Measurements from ENCODE around the gene RALGPS1.
A peak's percentile ranks its signal among the peaks of the same experiment; 100 is the strongest.

RALGPS1 gene

DNA sequence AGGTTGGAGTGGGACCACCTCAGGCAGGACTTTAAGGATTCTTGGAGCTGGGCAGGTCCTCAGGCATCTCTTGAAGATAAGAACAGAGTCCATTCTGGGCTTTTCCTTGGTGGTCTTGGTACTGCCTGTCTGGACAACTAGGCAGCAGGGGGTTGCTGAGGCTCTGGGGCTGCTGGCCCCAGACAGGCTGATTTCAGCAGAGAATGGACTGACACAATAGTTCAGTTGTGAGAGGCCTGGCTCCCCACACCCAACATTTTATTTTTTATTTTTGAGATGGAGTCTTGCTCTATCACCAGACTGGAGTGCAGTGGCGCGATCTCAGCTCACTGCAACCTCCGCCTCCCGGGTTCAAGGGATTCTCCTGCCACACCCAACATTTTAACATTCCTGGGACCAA, 203.2 kb downstream of the RALGPS1 start:
- H3K4me3 Mint-ChIP-seq = no peak overlapping the region
- peaks cover 43% of the 10 kb centered on the region for H3K27me3 Mint-ChIP-seq
- no peak overlapping the region for H3K27ac Mint-ChIP-seq
- H3K4me1 Mint-ChIP-seq (ENCODE audit: low read depth) = peaks cover 17% of the 10 kb centered on the region
- intact Hi-C loops (cut with micrococcal nuclease) = no loop called here
- no peaks in the 10 kb centered on the region for H3K9me3 Mint-ChIP-seq
- H3K36me3 Mint-ChIP-seq (ENCODE audit: low read depth) = no peaks in the 10 kb centered on the region

DNA sequence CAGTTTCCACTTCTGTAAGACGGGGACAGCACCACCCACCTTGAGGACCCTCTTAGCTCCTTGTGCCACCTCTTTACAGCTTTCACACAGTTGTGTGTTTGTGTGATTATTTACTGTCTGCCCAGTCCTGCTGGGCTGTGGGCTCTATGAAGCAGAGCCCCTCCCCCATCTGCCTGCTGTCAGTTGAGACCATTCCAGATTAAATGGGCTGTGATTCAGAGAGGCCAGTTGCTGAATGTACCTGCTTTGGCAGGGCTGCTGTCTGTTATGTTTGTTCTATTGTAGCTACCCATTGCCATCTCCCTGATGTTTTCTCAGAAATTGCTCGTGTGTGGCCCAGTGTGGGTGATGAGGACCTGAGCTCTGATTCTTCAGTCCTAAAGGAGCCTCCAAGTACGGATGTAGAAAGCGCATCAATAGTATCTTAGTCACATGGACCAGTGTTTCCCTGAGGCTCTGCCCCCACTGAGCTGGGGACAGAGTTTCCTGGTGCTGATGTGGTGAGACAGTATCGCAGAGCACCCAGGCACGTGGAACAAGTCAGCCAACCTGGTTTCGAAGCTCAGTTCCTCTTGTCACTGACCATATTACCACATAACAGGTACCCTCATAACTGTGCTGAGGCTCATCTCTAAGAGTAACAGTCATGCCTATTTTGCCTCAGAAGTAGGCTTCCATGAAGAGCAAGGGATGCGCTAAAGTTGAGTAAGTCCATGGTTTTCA, 204.2 kb downstream of the RALGPS1 start:
- no peak overlapping the region for H3K27ac Mint-ChIP-seq
- H3K27me3 Mint-ChIP-seq = peaks cover 52% of the 10 kb centered on the region
- H3K4me1 Mint-ChIP-seq (ENCODE audit: low read depth) = peaks cover 22% of the 10 kb centered on the region
- intact Hi-C loops (cut with micrococcal nuclease) = no loop called here
- H3K4me3 Mint-ChIP-seq = no peak overlapping the region
- H3K9me3 Mint-ChIP-seq = no peaks in the 10 kb centered on the region
- H3K36me3 Mint-ChIP-seq (ENCODE audit: low read depth) = no peaks in the 10 kb centered on the region

DNA sequence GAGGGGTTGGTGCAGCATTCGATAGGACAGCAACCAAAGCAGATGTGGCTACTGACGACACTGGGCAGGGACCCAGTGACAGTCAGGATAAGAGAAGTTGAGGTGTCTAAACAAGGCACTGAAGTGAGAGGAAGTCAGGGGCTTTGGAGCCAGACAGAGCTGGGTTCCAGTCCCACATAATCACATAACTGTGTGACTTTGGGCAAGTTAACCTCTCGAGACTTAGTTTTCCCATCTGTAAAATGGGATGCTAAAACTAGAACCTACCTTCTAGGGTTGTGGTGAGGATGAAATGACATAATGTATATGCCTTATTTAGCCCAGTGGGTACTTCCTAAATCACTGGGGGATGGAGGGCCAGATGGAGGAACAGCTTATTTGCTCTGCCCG, 204.7 kb downstream of the RALGPS1 start:
- no peaks in the 10 kb centered on the region for H3K36me3 Mint-ChIP-seq (ENCODE audit: low read depth)
- peaks cover 22% of the 10 kb centered on the region for H3K4me1 Mint-ChIP-seq (ENCODE audit: low read depth)
- H3K27me3 Mint-ChIP-seq = peaks cover 58% of the 10 kb centered on the region
- H3K27ac Mint-ChIP-seq = no peak overlapping the region
- intact Hi-C loops (cut with micrococcal nuclease) = no loop called here
- H3K9me3 Mint-ChIP-seq = no peaks in the 10 kb centered on the region
- H3K4me3 Mint-ChIP-seq = no peak overlapping the region

DNA sequence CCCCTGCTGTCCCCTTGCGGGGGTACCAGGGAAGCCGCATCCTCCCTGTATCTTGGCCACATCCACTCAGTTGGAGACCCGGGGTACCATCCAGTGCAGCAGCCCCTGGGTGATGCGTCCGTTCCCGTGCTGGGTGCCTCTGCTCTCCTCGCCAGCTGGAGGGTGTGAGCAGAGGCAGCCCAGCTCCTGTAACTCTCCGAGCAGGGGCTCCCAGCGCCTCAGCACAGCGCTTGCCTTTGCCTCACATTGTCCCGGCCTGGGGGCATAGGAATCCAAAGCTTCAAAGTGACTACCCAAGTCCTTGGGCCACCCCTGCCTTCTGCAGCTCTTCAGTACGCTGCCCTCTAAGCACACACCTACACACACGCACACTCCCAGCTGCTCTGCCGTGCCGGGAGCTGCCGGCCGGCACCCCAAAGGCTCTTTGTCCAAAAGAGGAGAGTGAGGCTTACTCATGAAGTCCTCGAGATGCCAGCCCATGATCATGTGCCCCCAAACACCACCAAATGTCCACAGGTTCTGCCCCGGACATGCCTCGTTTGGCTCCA, 207.1 kb downstream of the RALGPS1 start:
- H3K27ac Mint-ChIP-seq = no peak overlapping the region
- H3K27me3 Mint-ChIP-seq = peaks cover 76% of the 10 kb centered on the region
- no peaks in the 10 kb centered on the region for H3K36me3 Mint-ChIP-seq (ENCODE audit: low read depth)
- H3K9me3 Mint-ChIP-seq = no peaks in the 10 kb centered on the region
- intact Hi-C loops (cut with micrococcal nuclease) = no loop called here
- H3K4me1 Mint-ChIP-seq (ENCODE audit: low read depth) = peaks cover 29% of the 10 kb centered on the region
- H3K4me3 Mint-ChIP-seq = no peak overlapping the region

DNA sequence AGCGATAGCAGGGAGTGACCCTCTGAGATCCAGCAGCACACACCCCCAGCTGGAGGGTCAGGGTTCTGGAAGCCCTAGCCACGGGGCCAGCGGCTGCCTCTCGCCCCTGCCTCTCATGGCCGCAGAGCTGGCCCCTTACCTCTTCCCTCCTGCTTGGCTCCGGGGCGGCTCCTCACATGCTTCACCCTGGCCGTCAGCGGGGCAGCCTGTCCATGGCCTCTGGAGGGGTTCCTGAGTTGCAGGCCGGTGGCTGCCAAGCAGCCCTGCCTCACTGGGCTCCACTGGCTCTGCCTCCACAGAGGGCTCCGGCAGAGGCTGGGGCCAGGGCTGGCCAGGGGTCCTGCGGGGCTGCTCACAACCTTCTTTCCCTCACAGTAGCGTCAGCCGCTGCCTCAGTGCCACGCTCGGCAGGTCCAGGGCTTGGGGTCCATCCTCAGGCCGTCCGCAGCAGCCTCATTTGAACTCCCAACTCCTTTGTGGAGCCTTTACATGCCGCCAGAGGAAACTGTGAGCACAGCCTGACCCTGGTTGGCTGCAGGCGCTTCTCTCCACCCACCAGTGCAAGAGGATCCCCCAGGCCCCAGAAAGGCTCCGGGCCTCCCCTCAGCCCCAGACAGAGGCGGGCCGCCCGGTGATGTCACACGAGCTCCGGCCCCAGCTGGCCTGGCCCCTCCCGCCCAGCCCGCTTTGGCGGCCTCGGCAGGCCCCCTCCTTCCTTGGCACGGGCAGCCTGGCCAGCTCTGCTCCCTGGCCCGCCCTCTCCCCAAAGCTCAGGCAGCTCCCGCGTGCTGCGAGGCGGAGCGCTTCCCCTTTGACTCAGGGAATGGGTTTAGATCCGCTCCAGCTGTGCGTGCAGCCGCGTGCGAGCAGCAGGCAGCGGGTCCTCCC, 207.8 kb downstream of the RALGPS1 start, which contains the start of gene ANGPTL2:
Gene ANGPTL2, minus strand, starts transcription at position 460 of the 888 bp plus-strand sequence. CDS start 13,904 bp downstream, outside the sequence.
- peaks cover 81% of the 10 kb centered on the region for H3K27me3 Mint-ChIP-seq
- H3K36me3 Mint-ChIP-seq (ENCODE audit: low read depth) = no peaks in the 10 kb centered on the region
- H3K27ac Mint-ChIP-seq = peak within 1 kb of the TSS; percentile 63
- peaks cover 29% of the 10 kb centered on the region for H3K4me1 Mint-ChIP-seq (ENCODE audit: low read depth)
- intact Hi-C loops (cut with micrococcal nuclease) = no loop called here
- no peaks in the 10 kb centered on the region for H3K9me3 Mint-ChIP-seq
- peak within 1 kb of the TSS; percentile 58 for H3K4me3 Mint-ChIP-seq

DNA sequence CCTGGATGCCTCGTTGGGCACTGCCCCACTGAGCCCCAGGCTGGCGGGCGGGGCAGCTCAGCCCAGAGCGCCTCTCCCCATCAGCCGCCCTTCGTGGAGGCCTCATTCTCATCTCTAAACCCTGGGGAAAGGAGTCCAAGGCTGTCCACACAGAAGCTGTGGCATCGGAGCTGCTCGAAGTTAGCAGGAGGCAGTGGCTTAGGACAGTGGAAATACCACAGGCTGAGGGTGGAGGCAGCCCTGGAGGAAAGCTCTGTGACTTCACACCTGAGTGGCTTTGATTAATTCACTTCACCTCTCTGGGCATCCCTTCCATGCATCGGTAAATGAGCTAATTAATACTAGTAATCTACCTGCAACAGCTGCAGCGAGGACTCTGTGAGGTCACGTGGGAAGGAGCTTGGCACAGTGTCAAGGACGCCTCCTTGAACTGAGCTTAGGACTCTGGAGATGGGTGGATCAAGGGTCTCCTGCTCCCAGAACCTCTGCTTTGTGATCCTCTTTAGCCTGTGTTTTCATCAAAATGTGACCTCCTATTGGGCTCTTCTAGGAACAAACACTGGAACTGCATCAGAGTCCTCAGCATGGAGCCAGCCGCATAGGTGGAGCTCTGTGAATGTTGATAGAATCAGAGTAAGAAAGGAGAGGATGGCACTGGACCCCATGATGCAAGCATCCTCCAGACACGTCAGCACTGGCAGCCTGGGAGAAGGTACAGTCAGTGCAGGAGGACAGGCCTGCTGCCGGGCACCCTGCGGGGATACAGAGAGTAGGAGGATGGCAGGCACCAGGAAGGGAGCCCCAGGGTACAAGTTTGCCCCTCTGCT, 208.7 kb downstream of the RALGPS1 start:
- Mint-ChIP-seq H3K27ac (peak overlapping the region; percentile 63), H3K9me3 (no peaks in the 10 kb centered on the region), H3K4me3 (peak overlapping the region; percentile 58), H3K27me3 (peaks cover 81% of the 10 kb centered on the region), H3K36me3 (ENCODE audit: low read depth) (no peaks in the 10 kb centered on the region), H3K4me1 (ENCODE audit: low read depth) (peaks cover 29% of the 10 kb centered on the region)
- intact Hi-C loops (cut with micrococcal nuclease) = no loop called here

DNA sequence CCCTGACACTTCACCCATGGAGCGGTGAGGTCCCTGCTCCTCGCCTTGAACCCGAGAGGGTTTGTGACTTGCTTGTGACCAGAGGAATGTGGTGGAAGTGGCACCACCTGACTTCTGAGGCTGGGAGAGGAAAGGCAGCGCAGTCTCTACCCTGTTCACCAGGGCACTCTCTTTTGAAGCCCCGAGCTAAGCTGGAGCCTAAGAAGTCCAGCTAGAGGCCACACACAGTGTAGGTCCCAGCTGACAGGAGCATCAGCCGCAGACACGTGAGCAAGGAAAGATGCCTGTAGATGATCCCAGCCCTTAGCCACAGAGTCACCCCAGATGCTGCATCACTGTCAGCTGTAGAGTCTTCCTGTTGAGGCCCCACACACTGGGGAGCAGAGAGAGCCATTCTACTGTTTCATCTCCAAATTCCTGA, 209.5 kb downstream of the RALGPS1 start:
- H3K9me3 Mint-ChIP-seq = no peaks in the 10 kb centered on the region
- H3K36me3 Mint-ChIP-seq (ENCODE audit: low read depth) = no peaks in the 10 kb centered on the region
- no peak overlapping the region for H3K27ac Mint-ChIP-seq
- intact Hi-C loops (cut with micrococcal nuclease) = no loop called here
- H3K4me3 Mint-ChIP-seq = no peak overlapping the region
- H3K27me3 Mint-ChIP-seq = peaks cover 76% of the 10 kb centered on the region
- H3K4me1 Mint-ChIP-seq (ENCODE audit: low read depth) = peaks cover 27% of the 10 kb centered on the region

DNA sequence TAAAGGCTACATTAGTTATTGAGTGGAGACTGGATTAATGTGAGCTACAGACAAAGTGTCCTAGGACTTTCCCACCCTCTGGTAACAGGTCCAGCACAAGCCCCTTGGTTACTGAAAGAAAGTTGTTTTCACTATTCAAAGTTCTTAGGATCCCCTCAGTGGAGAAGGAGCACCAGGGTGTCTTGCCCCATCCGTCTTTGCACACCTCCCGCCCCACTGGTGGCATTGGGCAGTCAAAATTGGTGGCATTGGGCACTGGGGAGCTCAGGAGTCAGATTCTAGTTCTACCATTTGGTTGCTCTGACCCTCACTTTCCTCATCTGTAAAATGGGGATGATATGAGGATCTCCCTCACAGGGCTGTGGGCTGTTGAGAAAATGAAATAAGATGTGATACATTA, 210.2 kb downstream of the RALGPS1 start:
- H3K9me3 Mint-ChIP-seq = no peaks in the 10 kb centered on the region

DNA sequence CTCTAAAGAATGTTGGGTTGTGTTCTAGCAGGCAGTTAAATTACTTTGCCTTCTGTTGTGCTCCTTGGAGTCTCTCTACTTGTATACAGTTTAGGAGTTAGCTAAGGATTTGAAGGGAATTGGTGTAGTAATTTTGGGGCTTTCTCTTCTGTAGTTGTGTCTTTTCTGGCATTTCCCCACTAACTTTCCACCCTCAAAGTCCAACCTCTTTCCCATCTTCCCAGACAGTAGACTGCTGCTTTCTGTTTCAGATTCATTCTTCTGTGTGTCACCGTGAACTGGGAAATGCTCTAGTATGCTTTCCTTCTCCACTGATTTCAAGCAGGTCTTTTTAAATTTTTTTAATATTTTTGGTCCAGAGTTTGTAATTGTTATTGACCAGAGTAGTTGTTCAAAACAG, 212.4 kb downstream of the RALGPS1 start:
- Mint-ChIP-seq H3K27me3 (peaks cover 54% of the 10 kb centered on the region), H3K36me3 (ENCODE audit: low read depth) (no peaks in the 10 kb centered on the region), H3K9me3 (no peaks in the 10 kb centered on the region), H3K4me1 (ENCODE audit: low read depth) (peaks cover 20% of the 10 kb centered on the region), H3K27ac (no peak overlapping the region), H3K4me3 (no peak overlapping the region)
- intact Hi-C loops (cut with micrococcal nuclease) = no loop called here

More for the DNA sequence above, 210.2 kb downstream of the RALGPS1 start:
- Mint-ChIP-seq H3K27ac (no peak overlapping the region), H3K4me3 (no peak overlapping the region), H3K4me1 (ENCODE audit: low read depth) (peaks cover 23% of the 10 kb centered on the region), H3K36me3 (ENCODE audit: low read depth) (no peaks in the 10 kb centered on the region), H3K27me3 (peaks cover 73% of the 10 kb centered on the region)
- intact Hi-C loops (cut with micrococcal nuclease) = no loop called here

DNA sequence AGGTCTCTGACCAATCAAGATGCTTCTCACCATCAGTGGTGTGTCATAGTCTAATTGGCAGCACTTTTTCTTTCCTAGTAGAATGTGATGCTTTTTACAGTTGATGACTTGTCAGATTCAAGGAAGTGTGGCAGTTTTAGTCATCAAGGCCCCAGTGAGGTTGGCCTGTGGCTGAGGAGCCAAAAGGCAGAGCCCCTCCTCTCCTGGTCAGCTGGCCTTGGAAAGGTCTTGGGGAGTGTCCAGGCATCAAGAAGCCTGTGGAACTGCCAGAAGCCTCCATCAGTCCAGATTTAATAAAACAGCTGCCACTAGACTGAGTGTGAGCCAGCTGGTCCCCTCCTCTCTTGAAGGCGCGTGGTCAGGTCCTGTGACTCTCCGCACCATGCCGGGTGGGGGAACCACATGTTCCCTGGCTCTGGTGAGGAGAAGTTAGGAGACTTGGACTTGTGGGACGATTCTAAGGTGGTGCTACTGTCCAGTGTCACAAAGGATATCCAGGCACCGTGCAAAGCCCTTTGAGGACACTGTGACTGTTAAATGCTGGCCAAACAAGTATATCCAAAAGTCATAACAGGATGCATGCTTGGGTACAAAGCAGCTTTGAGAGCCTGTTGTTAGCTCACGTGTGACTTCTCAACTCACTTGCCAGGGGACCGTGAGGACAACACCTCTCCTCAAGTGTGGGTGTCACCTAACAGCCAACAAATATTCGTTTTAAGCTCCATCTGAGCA, 213.9 kb downstream of the RALGPS1 start:
- no peak overlapping the region for H3K27ac Mint-ChIP-seq
- H3K9me3 Mint-ChIP-seq = no peaks in the 10 kb centered on the region
- H3K4me1 Mint-ChIP-seq (ENCODE audit: low read depth) = peaks cover 7% of the 10 kb centered on the region
- peaks cover 38% of the 10 kb centered on the region for H3K27me3 Mint-ChIP-seq
- intact Hi-C loops (cut with micrococcal nuclease) = no loop called here
- H3K36me3 Mint-ChIP-seq (ENCODE audit: low read depth) = no peaks in the 10 kb centered on the region
- no peak overlapping the region for H3K4me3 Mint-ChIP-seq

DNA sequence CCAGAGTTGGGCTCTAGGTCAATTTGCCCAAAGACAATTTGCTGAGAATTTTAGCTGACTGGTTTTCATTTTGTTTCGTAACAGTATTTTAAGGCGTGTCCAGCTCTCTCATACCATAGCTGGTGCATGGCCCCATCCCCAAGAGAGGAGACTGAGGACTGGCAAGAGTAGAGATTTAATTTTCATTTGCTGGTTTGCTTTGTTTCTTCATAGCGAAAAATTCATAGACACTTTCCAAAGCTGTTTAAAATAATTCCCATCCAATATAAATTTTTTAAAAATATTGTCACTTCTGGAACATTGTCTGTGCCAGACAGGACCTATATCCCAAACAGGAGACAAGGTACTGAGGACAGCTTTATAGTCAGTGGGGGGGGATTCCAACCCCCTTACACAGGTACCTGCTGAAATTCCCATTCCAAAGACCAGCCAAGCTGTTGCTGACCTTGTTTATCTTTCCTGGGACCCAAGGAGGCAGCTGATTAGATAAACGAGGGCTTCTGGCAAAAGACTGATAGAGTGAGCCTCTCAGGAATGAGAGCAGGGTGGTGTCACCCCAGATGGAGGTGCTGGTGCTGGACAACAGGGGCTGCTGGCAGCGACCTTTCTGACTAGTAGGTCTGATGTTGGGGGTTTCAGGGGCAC, 214.6 kb downstream of the RALGPS1 start:
- no peak overlapping the region for H3K27ac Mint-ChIP-seq
- intact Hi-C loops (cut with micrococcal nuclease) = no loop called here
- peaks cover 31% of the 10 kb centered on the region for H3K27me3 Mint-ChIP-seq
- H3K36me3 Mint-ChIP-seq (ENCODE audit: low read depth) = no peaks in the 10 kb centered on the region
- H3K9me3 Mint-ChIP-seq = no peaks in the 10 kb centered on the region
- no peak overlapping the region for H3K4me3 Mint-ChIP-seq
- H3K4me1 Mint-ChIP-seq (ENCODE audit: low read depth) = peaks cover 7% of the 10 kb centered on the region

DNA sequence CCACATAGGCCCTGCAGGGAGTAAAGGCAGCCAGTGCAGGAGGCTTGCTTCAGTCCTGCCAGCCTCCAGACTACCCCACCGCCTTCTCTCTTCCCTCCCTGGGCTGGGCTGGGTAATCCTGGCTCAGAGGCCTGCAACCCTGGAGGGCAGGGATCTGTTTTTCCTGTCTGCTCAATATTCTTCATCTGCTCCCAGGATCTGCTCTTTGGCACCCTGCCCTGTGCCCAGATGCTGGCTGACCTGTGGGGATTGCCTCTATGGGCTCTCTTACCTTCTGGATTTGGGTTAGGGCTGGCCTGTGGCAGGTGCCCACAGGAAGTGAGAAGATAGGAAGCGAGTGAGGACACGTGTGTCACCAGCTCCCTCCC, 215.1 kb downstream of the RALGPS1 start:
- Mint-ChIP-seq H3K27me3 (peaks cover 26% of the 10 kb centered on the region), H3K4me1 (ENCODE audit: low read depth) (peaks cover 7% of the 10 kb centered on the region), H3K4me3 (no peak overlapping the region)

DNA sequence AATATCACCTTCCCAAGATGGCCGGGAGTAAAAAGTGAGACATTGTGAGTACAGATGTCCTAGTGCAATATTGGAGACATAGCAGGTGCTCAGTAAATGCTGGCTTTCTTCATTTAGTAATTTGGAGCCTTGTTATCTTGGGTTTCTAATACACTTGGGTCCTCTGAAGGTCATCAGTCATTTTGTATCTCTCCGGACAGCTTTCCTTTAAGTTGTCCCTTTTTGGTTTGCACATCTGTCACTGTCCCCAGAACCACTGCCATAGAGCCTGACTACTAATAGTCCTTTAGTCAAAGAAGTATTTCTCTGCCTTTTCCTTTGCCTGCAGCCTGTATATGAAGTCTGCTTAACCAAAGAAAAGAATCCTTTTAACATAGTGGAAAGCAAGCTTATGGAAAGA, 215.7 kb downstream of the RALGPS1 start:
- Mint-ChIP-seq H3K27ac (no peak overlapping the region), H3K9me3 (no peaks in the 10 kb centered on the region), H3K4me1 (ENCODE audit: low read depth) (peaks cover 4% of the 10 kb centered on the region), H3K4me3 (no peak overlapping the region), H3K36me3 (ENCODE audit: low read depth) (no peaks in the 10 kb centered on the region), H3K27me3 (peaks cover 21% of the 10 kb centered on the region)
- intact Hi-C loops (cut with micrococcal nuclease) = no loop called here

More for the DNA sequence above, 215.1 kb downstream of the RALGPS1 start:
- H3K9me3 Mint-ChIP-seq = no peaks in the 10 kb centered on the region
- intact Hi-C loops (cut with micrococcal nuclease) = no loop called here
- no peaks in the 10 kb centered on the region for H3K36me3 Mint-ChIP-seq (ENCODE audit: low read depth)
- H3K27ac Mint-ChIP-seq = no peak overlapping the region
